ENCODE data around the gene ZC3H7B.

- TF ChIP-seq TAF1 (IDR thresholded peaks at IDR 0.05; ENCODE audit: borderline replicate concordance, insufficient read depth, low read length) (no peak), REST (IDR thresholded peaks at IDR 0.05; ENCODE audit: insufficient read depth in 1 of 2, low read depth in 2 of 2, low read length in 2 of 2) (no peak), POLR2AphosphoS5 (IDR thresholded peaks at IDR 0.05; ENCODE audit: low read depth, low read length) (no peak)
These were observed 45.9 kb downstream of the ZC3H7B start for GRCh38 chr22:41347066-41347859.

All from PFSK-1 (cell line).